ENCODE data around the gene KCNH2.

DNA sequence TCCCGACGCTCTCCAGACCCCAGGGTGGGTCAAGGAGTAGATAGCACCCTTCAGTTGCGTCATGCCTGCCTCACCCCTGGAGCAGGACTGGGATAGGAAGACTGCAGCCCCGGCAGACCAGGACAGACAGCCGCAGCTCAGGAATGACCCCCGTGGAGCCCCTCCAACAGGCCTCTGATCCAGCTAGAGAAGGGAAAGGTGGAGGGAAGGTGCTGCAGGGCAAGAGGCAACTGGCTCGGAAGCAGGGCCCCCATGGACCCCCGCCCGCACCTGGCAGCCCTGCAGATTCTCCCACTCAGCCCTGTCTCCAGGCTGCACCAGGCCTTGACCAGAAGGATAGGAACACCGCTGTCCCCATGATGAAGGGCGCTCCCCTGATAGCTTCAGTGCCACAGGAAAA is 7.7 kb downstream of the KCNH2 start:
- TF ChIP-seq, protein P1, sequence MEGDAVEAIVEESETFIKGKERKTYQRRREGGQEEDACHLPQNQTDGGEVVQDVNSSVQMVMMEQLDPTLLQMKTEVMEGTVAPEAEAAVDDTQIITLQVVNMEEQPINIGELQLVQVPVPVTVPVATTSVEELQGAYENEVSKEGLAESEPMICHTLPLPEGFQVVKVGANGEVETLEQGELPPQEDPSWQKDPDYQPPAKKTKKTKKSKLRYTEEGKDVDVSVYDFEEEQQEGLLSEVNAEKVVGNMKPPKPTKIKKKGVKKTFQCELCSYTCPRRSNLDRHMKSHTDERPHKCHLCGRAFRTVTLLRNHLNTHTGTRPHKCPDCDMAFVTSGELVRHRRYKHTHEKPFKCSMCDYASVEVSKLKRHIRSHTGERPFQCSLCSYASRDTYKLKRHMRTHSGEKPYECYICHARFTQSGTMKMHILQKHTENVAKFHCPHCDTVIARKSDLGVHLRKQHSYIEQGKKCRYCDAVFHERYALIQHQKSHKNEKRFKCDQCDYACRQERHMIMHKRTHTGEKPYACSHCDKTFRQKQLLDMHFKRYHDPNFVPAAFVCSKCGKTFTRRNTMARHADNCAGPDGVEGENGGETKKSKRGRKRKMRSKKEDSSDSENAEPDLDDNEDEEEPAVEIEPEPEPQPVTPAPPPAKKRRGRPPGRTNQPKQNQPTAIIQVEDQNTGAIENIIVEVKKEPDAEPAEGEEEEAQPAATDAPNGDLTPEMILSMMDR (conservative IDR thresholded peaks at IDR 0.05; ENCODE audit: low read depth, low read length), result no peak
- no peak for TF ChIP-seq EZH2 (IDR thresholded peaks at IDR 0.05; ENCODE audit: low read length, unreplicated experiment)
- TF ChIP-seq EZH2phosphoT487 (IDR thresholded peaks at IDR 0.05; ENCODE audit: borderline replicate concordance, low read length), result no peak
